Measurements from ENCODE around the gene UBE2Q2. TPM values are rescaled to one million over a fixed set of nuclear protein-coding genes. Genes with fewer than 3 reads are reported as not detected.

The UBE2Q2 gene
- total RNA-seq, 3 donors from 2014 or later (not counting 1 experiment from before 2014, with no cell fraction given), result 39.5 to 64.6 (median 63.9) TPM

- Histone ChIP-seq H3K9me3 (ENCODE audit: control insufficient read depth, insufficient read depth, low read length) (no peaks in the 10 kb centered on the region), H3K27me3 (ENCODE audit: control insufficient read depth, insufficient read depth, low read length) (no peaks in the 10 kb centered on the region), H3K36me3 (ENCODE audit: control insufficient read depth, insufficient read depth, low read length) (no peaks in the 10 kb centered on the region), H3K4me1 (ENCODE audit: control insufficient read depth, insufficient read depth, low read length) (peaks cover 3% of the 10 kb centered on the region), H3K4me3 (ENCODE audit: low read length) (no peak overlapping the region), H3K27ac (ENCODE audit: low read length) (no peak overlapping the region)
- Mint-ChIP-seq H3K9me3 (no peaks in the 10 kb centered on the region), H3K27ac (no peak overlapping the region), H3K4me3 (no peak overlapping the region), H3K4me1 (peaks cover 7% of the 10 kb centered on the region in 2 donors), H3K36me3 (no peaks in the 10 kb centered on the region), H3K27me3 (ENCODE audit: low read depth in 2 of 2) (peaks cover 0 to 7% of the 10 kb centered on the region in 2 donors)
- intact Hi-C loops (cut with micrococcal nuclease), result no loop called here
- ATAC-seq (no peak), DNase-seq (no peak)
- WGBS (ENCODE audit: insufficient coverage), result 92% methylated on average over 8 of the region's 8 CpGs
- TF ChIP-seq CTCF (IDR thresholded peaks at IDR 0.05), result no peak
Measured at GRCh38 chr15:75830910-75831805, 12.1 kb upstream of the UBE2Q2 start.

- WGBS (ENCODE audit: insufficient coverage), result no CpG with 5 or more reads among the region's 1 CpG
- Histone ChIP-seq H3K27ac (ENCODE audit: low read length) (no peak overlapping the region), H3K9me3 (ENCODE audit: control insufficient read depth, insufficient read depth, low read length) (no peaks in the 10 kb centered on the region), H3K27me3 (ENCODE audit: control insufficient read depth, insufficient read depth, low read length) (no peaks in the 10 kb centered on the region), H3K4me1 (ENCODE audit: control insufficient read depth, insufficient read depth, low read length) (peaks cover 7% of the 10 kb centered on the region), H3K36me3 (ENCODE audit: control insufficient read depth, insufficient read depth, low read length) (no peaks in the 10 kb centered on the region), H3K4me3 (ENCODE audit: low read length) (no peak overlapping the region)
- no peak for TF ChIP-seq CTCF (IDR thresholded peaks at IDR 0.05)
- DNase-seq (no peak), ATAC-seq (no peak)
- Mint-ChIP-seq H3K27me3 (ENCODE audit: low read depth in 2 of 2) (peaks cover 0 to 7% of the 10 kb centered on the region in 2 donors), H3K9me3 (no peaks in the 10 kb centered on the region), H3K36me3 (no peaks in the 10 kb centered on the region), H3K4me3 (no peak overlapping the region), H3K27ac (no peak overlapping the region), H3K4me1 (peaks cover 7% of the 10 kb centered on the region in 2 donors)
- intact Hi-C loops (cut with micrococcal nuclease), result no loop called here
Measured at GRCh38 chr15:75831806-75832102, 11.5 kb upstream of the UBE2Q2 start.

GRCh38 chr15:75832114-75832513, 11.1 kb upstream of the UBE2Q2 start:
- DNase-seq, result no peak
- ATAC-seq, result no peak
- H3K36me3 ChIP-seq (ENCODE audit: control insufficient read depth, insufficient read depth, low read length), result no peaks in the 10 kb centered on the region
- Mint-ChIP-seq H3K27me3 (ENCODE audit: low read depth in 2 of 2) (peaks cover 0 to 7% of the 10 kb centered on the region in 2 donors), H3K9me3 (no peaks in the 10 kb centered on the region), H3K27ac (no peak overlapping the region), H3K4me1 (peaks cover 7% of the 10 kb centered on the region in 2 donors), H3K36me3 (no peaks in the 10 kb centered on the region), H3K4me3 (no peak overlapping the region)
- TF ChIP-seq CTCF (IDR thresholded peaks at IDR 0.05), result no peak
- intact Hi-C loops (cut with micrococcal nuclease), result no loop called here
- H3K4me3 ChIP-seq (ENCODE audit: low read length), result no peak overlapping the region
- no peak overlapping the region for H3K27ac ChIP-seq (ENCODE audit: low read length)
- 69% methylated on average over 3 of the region's 3 CpGs for WGBS (ENCODE audit: insufficient coverage)
- no peaks in the 10 kb centered on the region for H3K9me3 ChIP-seq (ENCODE audit: control insufficient read depth, insufficient read depth, low read length)
- peaks cover 11% of the 10 kb centered on the region for H3K4me1 ChIP-seq (ENCODE audit: control insufficient read depth, insufficient read depth, low read length)
- no peaks in the 10 kb centered on the region for H3K27me3 ChIP-seq (ENCODE audit: control insufficient read depth, insufficient read depth, low read length)

Measured in natural killer cell (primary cell).